ENCODE results near the gene BAIAP2.

Gene BAIAP2

GRCh38 chr17:81053041-81053970 lies 18.4 kb downstream of the BAIAP2 start:
- H3K4me1 ChIP-seq (ENCODE audit: control insufficient read depth in 1 of 2, insufficient read depth in 1 of 2, low read depth in 1 of 2, low read length in 1 of 2), result peaks cover 11 to 12% of the 10 kb centered on the region in 2 experiments
- H3K36me3 ChIP-seq, result no peaks in the 10 kb centered on the region
- TF ChIP-seq CTCF (IDR thresholded peaks at IDR 0.05), result no peak
- H3K4me3 ChIP-seq (ENCODE audit: low read depth in 1 of 2, low read length in 1 of 2), result no peak overlapping the region
- H3K27ac ChIP-seq, result no peak overlapping the region
- peaks cover 24% of the 10 kb centered on the region for H3K27me3 ChIP-seq
- no peaks in the 10 kb centered on the region for H3K9me3 ChIP-seq

- Histone ChIP-seq H3K9me3 (no peaks in the 10 kb centered on the region), H3K4me1 (ENCODE audit: control insufficient read depth in 1 of 2, insufficient read depth in 1 of 2, low read depth in 1 of 2, low read length in 1 of 2) (peaks cover 11 to 12% of the 10 kb centered on the region in 2 experiments), H3K27ac (no peak overlapping the region), H3K27me3 (peaks cover 14% of the 10 kb centered on the region), H3K4me3 (ENCODE audit: low read depth in 1 of 2, low read length in 1 of 2) (no peak overlapping the region), H3K36me3 (no peaks in the 10 kb centered on the region)
- no peak for TF ChIP-seq CTCF (IDR thresholded peaks at IDR 0.05)
Observed at GRCh38 chr17:81054308-81054707, 19.4 kb downstream of the BAIAP2 start.

- Histone ChIP-seq H3K4me3 (ENCODE audit: low read depth in 1 of 2, low read length in 1 of 2) (no peak overlapping the region), H3K27ac (no peak overlapping the region), H3K36me3 (no peaks in the 10 kb centered on the region), H3K4me1 (ENCODE audit: control insufficient read depth in 1 of 2, insufficient read depth in 1 of 2, low read depth in 1 of 2, low read length in 1 of 2) (peaks cover 11 to 12% of the 10 kb centered on the region in 2 experiments), H3K9me3 (no peaks in the 10 kb centered on the region), H3K27me3 (peaks cover 8% of the 10 kb centered on the region)
- no peak for TF ChIP-seq CTCF (IDR thresholded peaks at IDR 0.05)
Observed at GRCh38 chr17:81054881-81055370, 20.0 kb downstream of the BAIAP2 start.

DNA sequence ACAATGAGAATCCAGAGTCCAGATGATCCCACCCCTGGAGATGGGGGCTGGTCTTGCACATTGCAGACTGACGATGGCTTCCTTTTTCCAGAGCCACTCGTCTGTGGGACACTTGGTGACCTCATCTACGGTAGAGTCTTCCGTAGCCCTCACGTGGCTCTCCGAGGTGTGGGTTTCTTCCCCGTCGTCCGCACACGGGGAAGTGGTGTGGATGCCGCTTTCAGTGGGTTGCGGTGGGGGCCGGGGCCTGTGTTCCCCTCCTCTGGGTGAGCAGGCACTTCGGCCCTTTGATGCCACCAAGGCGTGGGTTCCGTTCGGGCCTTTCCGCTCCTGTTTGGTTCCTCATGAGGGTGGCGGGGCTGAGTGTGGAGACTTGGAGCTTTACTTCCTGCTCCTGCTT lies 21.4 kb downstream of the BAIAP2 start:
- Histone ChIP-seq H3K27me3 (no peaks in the 10 kb centered on the region), H3K36me3 (no peaks in the 10 kb centered on the region), H3K4me3 (ENCODE audit: low read depth in 1 of 2, low read length in 1 of 2) (no peak overlapping the region), H3K27ac (no peak overlapping the region), H3K4me1 (ENCODE audit: control insufficient read depth in 1 of 2, insufficient read depth in 1 of 2, low read depth in 1 of 2, low read length in 1 of 2) (peaks cover under 1 to 1% of the 10 kb centered on the region in 2 experiments), H3K9me3 (no peaks in the 10 kb centered on the region)
- TF ChIP-seq CTCF (IDR thresholded peaks at IDR 0.05), result no peak

GRCh38 chr17:81057079-81057730 lies 22.3 kb downstream of the BAIAP2 start:
- H3K27me3 ChIP-seq, result no peaks in the 10 kb centered on the region
- no peak for TF ChIP-seq CTCF (IDR thresholded peaks at IDR 0.05)
- H3K9me3 ChIP-seq, result no peaks in the 10 kb centered on the region
- no peak overlapping the region for H3K4me3 ChIP-seq (ENCODE audit: low read depth in 1 of 2, low read length in 1 of 2)
- no peaks in the 10 kb centered on the region for H3K36me3 ChIP-seq
- no peak overlapping the region for H3K27ac ChIP-seq
- no peaks in the 10 kb centered on the region for H3K4me1 ChIP-seq (ENCODE audit: control insufficient read depth in 1 of 2, insufficient read depth in 1 of 2, low read depth in 1 of 2, low read length in 1 of 2)
